Prostate gland (tissue), 2 donors: ENCODE data around the gene POLG. TPM values are rescaled to one million over a fixed set of nuclear protein-coding genes. Genes with fewer than 3 reads are reported as not detected.
"Not testable (repeated sequence)": the region's sequence is repeated elsewhere in the genome, so short reads cannot be mapped to it uniquely, and the experiment has no call there.

Experiments
- DNase-seq: peaks from one replicate; pipeline ENCODE4 v3.0.0-alpha.2; 2019; ENCODE audit warnings: low spot score
- H3K27ac ChIP-seq, 2 donors: fragments of 200-600 bp; sonication (generic); 2 replicates each; pipeline ENCODE4 v1.5.1; 2017 to 2019
- H3K27me3 ChIP-seq: fragments of 200-600 bp; sonication (generic); replicated peaks from 2 replicates; pipeline ENCODE4 v1.5.1; 2019; ENCODE audit not compliant: insufficient read depth
- H3K36me3 ChIP-seq, 2 donors: fragments of 200-600 bp; sonication (generic); 1 replicate in 1 of 2; 2 replicates in 1 of 2; pipeline versions ENCODE4 v1.5.1 to v1.8.1; 2017 to 2019
- H3K4me1 ChIP-seq: fragments of 200-600 bp; sonication (generic); replicated peaks from 2 replicates; pipeline ENCODE4 v1.5.1; 2019
- H3K4me3 ChIP-seq, 2 donors: fragments of 200-600 bp; sonication (generic); 2 replicates each; pipeline ENCODE4 v1.5.1; 2017 to 2019
- H3K9me3 ChIP-seq: fragments of 200-600 bp; sonication (generic); 2 replicates; pipeline ENCODE4 v1.5.1; 2017
- CTCF ChIP-seq, 4 experiments: fragments of 200-600 bp in 2 of 4; fragments of 450-650 bp in 2 of 4; sonication (generic) in 2 of 4; IDR thresholded peaks; 1 replicate in 3 of 4; 2 replicates in 1 of 4; pipeline ENCODE4 v1.5.1; 2016 to 2019; ENCODE audit warnings: antibody characterized with exemption in 4 of 4, mild to moderate bottlenecking in 2 of 4, moderate library complexity in 2 of 4
- POLR2A ChIP-seq: fragments of 450-650 bp; IDR thresholded peaks from one replicate; pipeline ENCODE4 v1.6.1; 2016; ENCODE audit warnings: antibody characterized with exemption, mild to moderate bottlenecking
- POLR2AphosphoS5 ChIP-seq: sonication (generic); formaldehyde crosslinking; IDR thresholded peaks from one replicate; pipeline ENCODE4 v1.6.1; 2017; ENCODE audit warnings: antibody characterized with exemption
- WGBS: methylation state at CpG from one replicate; pipeline ENCODE4 v1.1.5; 2018; 5-methylcytosine and 5-hydroxymethylcytosine counted together
- intact Hi-C: fragments of 100-400 bp; cut with DNase I; formaldehyde crosslinking; loops from one replicate; pipeline ENCODE4 v1.14.2; 2022
- microRNA-seq: library from miRNA; unstranded; fragments of <30 nt; microRNA quantifications from one replicate; pipeline ENCODE4, GENCODE V29; 2016
- small RNA-seq, 2 donors: library from RNA; depleted of rRNA; stranded (forward); fragments of <200 nt; gene quantifications; one replicate each; pipeline ENCODE3, GENCODE V24; 2016
- total RNA-seq, 2 donors: library from RNA; depleted of rRNA; stranded (reverse); fragments of >200 nt; gene quantifications; one replicate each; pipeline ENCODE4 v1.1.0, GENCODE V29; 2016

POLG gene
- total RNA-seq, 2 donors from 2014 or later = 54.3 to 92.0 TPM

DNA sequence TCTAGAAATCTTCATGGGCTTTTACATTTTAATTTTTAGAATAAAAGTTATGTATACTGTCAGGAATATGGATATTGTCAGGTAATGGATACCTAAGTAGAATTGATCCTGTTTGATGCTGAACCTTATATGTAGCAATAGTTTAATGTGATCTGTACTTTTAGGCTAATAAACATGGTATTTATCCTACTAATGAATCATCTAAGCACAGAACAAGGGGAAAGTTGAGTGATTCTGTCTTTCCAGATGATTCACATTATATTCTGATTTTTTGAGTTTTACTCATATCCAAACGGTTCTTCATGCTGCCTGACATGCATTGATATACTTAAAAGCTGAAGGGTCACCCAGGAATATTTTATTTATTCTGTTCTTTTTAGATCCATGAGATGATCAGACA is 56.3 kb downstream of the POLG start:
- Histone ChIP-seq H3K36me3 (no peaks in the 10 kb centered on the region), H3K4me1 (no peaks in the 10 kb centered on the region), H3K27ac (no peak overlapping the region), H3K4me3 (no peak overlapping the region), H3K9me3 (no peaks in the 10 kb centered on the region), H3K27me3 (no peaks in the 10 kb centered on the region)
- no peak for DNase-seq
- intact Hi-C loops = no loop called here
- TF ChIP-seq CTCF (IDR thresholded peaks at IDR 0.05) = no peak
- no peak for TF ChIP-seq POLR2A
- no peak for TF ChIP-seq POLR2AphosphoS5
- WGBS = 93% methylated on average over 1 of the region's 1 CpG

- intact Hi-C loops, H3K4me1 ChIP-seq, H3K9me3 ChIP-seq, H3K27me3 ChIP-seq, DNase-seq, H3K4me3 ChIP-seq, H3K36me3 ChIP-seq, H3K27ac ChIP-seq: not testable (repeated sequence)
- 91% methylated on average over 4 of the region's 4 CpGs for WGBS
Measured at GRCh38 chr15:89277281-89277680, 57.3 kb downstream of the POLG start.

Small RNAs within 50 kb of the gene (microRNA-seq; reads per million reads assigned to microRNA genes)
- gene MIR6766 (0.42 reads per million), gene MIR9-3 (not detected)

Small RNAs within 50 kb of the gene (small RNA-seq; reads per million reads assigned to genes)
- gene MIR6766 = 0 reads per million in 2 donors

Other genes starting within 250 kb of the POLG start
- gene ABHD2, start 246.4 kb downstream of the POLG start, total RNA-seq = 100 to 1,000 TPM; 111 to 253 TPM
- gene RLBP1, start 113.2 kb downstream of the POLG start, total RNA-seq = not detected
- gene FANCI, start 90.8 kb downstream of the POLG start, total RNA-seq = 10 to 100 TPM in 1 of 2 donors, 1 to 10 TPM in 1; 7.8 to 22.7 TPM
- gene RHCG, start 161.8 kb upstream of the POLG start, total RNA-seq = 1 to 10 TPM in 1 of 2 donors, under 1 TPM in 1; 0.91 to 1.0 TPM
- gene TICRR, start 240.6 kb upstream of the POLG start, total RNA-seq = 1 to 10 TPM in 1 of 2 donors, under 1 TPM in 1; 0.55 to 4.1 TPM